GM12878 (cell line): Measurements from ENCODE around the gene TTC9C. TPM values are rescaled to one million over a fixed set of nuclear protein-coding genes. Genes with fewer than 3 reads are reported as not detected.

Experiments
- ATAC-seq: fragments of 200-7000 bp; cut with Tn5 transposase; 3 replicates; pipeline ENCODE4 v1.9.1; 2020; ENCODE audit warnings: mild to moderate bottlenecking, moderate library complexity
- BruUV-seq: library from RNA; stranded (reverse); fragments of 400-500 nt; replicated peaks from 2 replicates; lab custom pipeline; 2021; lab: Mats Ljungman, UMichigan
- CTCF ChIA-PET: fragments of 300-600 bp; sonication (Branson Sonifier 250); formaldehyde crosslinking; extraction: SDS; loops from one replicate; lab custom pipeline; 2021; ENCODE audit warnings: inconsistent platforms; lab: Yijun Ruan, JAX
- POLR2A ChIA-PET: fragments of 350-600 bp; formaldehyde crosslinking; extraction: SDS; loops from one replicate; lab custom pipeline; 2021; ENCODE audit warnings: inconsistent platforms; lab: Charles Lee
- RAD21 ChIA-PET: fragments of 300-600 bp; sonication (Branson Sonifier 250); formaldehyde crosslinking; loops from one replicate; lab custom pipeline; 2023; ENCODE audit warnings: antibody characterized with exemption; ENCODE audit not compliant: unreplicated experiment; lab: Charles Lee
- SMC1A ChIA-PET: fragments of 300-600 bp; sonication (Branson Sonifier 250); formaldehyde crosslinking; loops from one replicate; lab custom pipeline; 2023; ENCODE audit not compliant: unreplicated experiment, uncharacterized antibody; lab: Charles Lee
- DNase-seq: peaks from one replicate; pipeline ENCODE4 v3.0.0-alpha.2; 2011; ENCODE audit warnings: low read depth, low spot score
- FAIRE-seq: peaks from 3 replicates; lab custom pipeline; 2011; peaks lifted over from hg19 to GRCh38; lab: Jason Lieb, UNC
- H2AFZ ChIP-seq: 2 replicates; pipeline ENCODE4 v1.6.0; 2011; ENCODE audit warnings: low read depth, low read length, control low read depth; ENCODE audit not compliant: control insufficient read depth
- H3K27ac ChIP-seq: 2 replicates; pipeline ENCODE4 v1.5.1; 2011; ENCODE audit warnings: control low read depth; ENCODE audit not compliant: control insufficient read depth, insufficient read depth
- H3K27me3 ChIP-seq, 2 experiments: replicated peaks in 1 of 2; 2 replicates each; pipeline versions ENCODE4 v1.6.0 to v1.6.1; 2011; ENCODE audit warnings: low read length in 1 of 2; ENCODE audit not compliant: control insufficient read depth in 2 of 2, insufficient read depth in 2 of 2
- H3K36me3 ChIP-seq, 2 experiments: 2 replicates each; pipeline ENCODE4 v1.5.1; 2011; ENCODE audit warnings: low read length in 1 of 2; ENCODE audit not compliant: control insufficient read depth in 2 of 2, insufficient read depth in 2 of 2
- H3K4me1 ChIP-seq: 2 replicates; pipeline ENCODE4 v1.6.1; 2011; ENCODE audit warnings: mild to moderate bottlenecking, low read length, moderate library complexity, mixed read lengths; ENCODE audit not compliant: control insufficient read depth, insufficient read depth
- H3K4me2 ChIP-seq: 2 replicates; pipeline ENCODE4 v1.6.0; 2011; ENCODE audit warnings: control low read depth; ENCODE audit not compliant: control insufficient read depth, insufficient read depth
- H3K4me3 ChIP-seq: fragments of 200-600 bp; sonication (generic); 2 replicates; pipeline ENCODE4 v1.5.1; 2016
- H3K79me2 ChIP-seq: 2 replicates; pipeline ENCODE4 v1.6.0; 2011; ENCODE audit warnings: low read length; ENCODE audit not compliant: control insufficient read depth, insufficient read depth
- H3K9ac ChIP-seq: 2 replicates; pipeline ENCODE4 v1.8.0; 2011; ENCODE audit warnings: low read length, control low read depth, mixed read lengths; ENCODE audit not compliant: control insufficient read depth, insufficient read depth
- H3K9me3 ChIP-seq: replicated peaks from 3 replicates; pipeline ENCODE4 v1.5.1; 2011; ENCODE audit warnings: mild to moderate bottlenecking, low read length; ENCODE audit not compliant: control insufficient read depth, insufficient read depth
- H4K20me1 ChIP-seq: 2 replicates; pipeline ENCODE4 v1.6.0; 2011; ENCODE audit not compliant: control insufficient read depth, insufficient read depth
- ATF3 ChIP-seq: IDR thresholded peaks from 2 replicates; pipeline ENCODE4 v1.6.1; 2011; ENCODE audit warnings: low read depth, mild to moderate bottlenecking, low read length, moderate library complexity, borderline replicate concordance; ENCODE audit errors: extremely low read depth
- CBFB ChIP-seq: IDR thresholded peaks from 2 replicates; pipeline ENCODE4 v1.6.1; 2016; ENCODE audit warnings: antibody characterized with exemption, low read depth
- IRF5 ChIP-seq: fragments of 450-650 bp; IDR thresholded peaks from 2 replicates; pipeline ENCODE4 v1.6.1; 2017; ENCODE audit warnings: borderline replicate concordance
- NRF1 ChIP-seq: conservative IDR thresholded peaks from 2 replicates; pipeline ENCODE4 v1.6.1; 2011; ENCODE audit warnings: mild to moderate bottlenecking, low read depth, low read length, improper control_type of control experiment
- SREBF2 ChIP-seq: IDR thresholded peaks from 2 replicates; pipeline ENCODE4 v1.6.1; 2012; ENCODE audit warnings: mild to moderate bottlenecking, low read length
- TCF3 ChIP-seq: IDR thresholded peaks from 2 replicates; pipeline ENCODE4 v1.6.1; 2012; ENCODE audit warnings: low read depth, mild to moderate bottlenecking, low read length, borderline replicate concordance; ENCODE audit not compliant: insufficient read depth
- WGBS: methylation state at CpG from one replicate; pipeline ENCODE4 v1.1.6; 2016; ENCODE audit warnings: low lambda C conversion rate; ENCODE audit not compliant: insufficient replicate concordance, insufficient coverage; ENCODE audit errors: missing lambda C conversion rate; 5-methylcytosine and 5-hydroxymethylcytosine counted together
- in situ Hi-C: fragments of 300-500 bp; cut with MboI; formaldehyde crosslinking; loops from 9 replicates; pipeline ENCODE4 v1.14.3; 2018; ENCODE audit warnings: mixed read lengths
- intact Hi-C: fragments of 100-400 bp; cut with micrococcal nuclease; formaldehyde crosslinking; loops from one replicate; pipeline ENCODE4 v1.14.2; 2022; ENCODE audit not compliant: unreplicated experiment
- polyA plus RNA-seq, 11 experiments: library from polyadenylated mRNA; depleted of rRNA in 4 of 11; unstranded in 6 of 11; stranded (reverse) in 5 of 11; fragments of >200 nt; fragmentation: Nextera tagmentation in 4 of 11; fragmentation: Illumina TruSeq in 1 of 11; extraction: Ambion mirVana in 4 of 11; extraction: Trizol in 1 of 11; gene quantifications; 1 replicate in 1 of 11; 2 replicates in 10 of 11; pipeline versions ENCODE4 v1.2.1 to v1.2.3, GENCODE V29; 2011 to 2016; ENCODE audit warnings: inconsistent platforms in 2 of 11, missing spikeins in 2 of 11, low read depth in 1 of 11
- total RNA-seq, 4 experiments: library from RNA; depleted of rRNA in 3 of 4; stranded (reverse); fragments of >200 nt in 3 of 4; fragmentation: Illumina TruSeq in 1 of 4; extraction: Trizol in 1 of 4; gene quantifications; 2 replicates each; pipeline versions ENCODE4 v1.2.1 to v1.2.3, GENCODE V29; 2013 to 2021
- TF ChIP-seq, protein P1 (sequence below): IDR thresholded peaks from 2 replicates; pipeline ENCODE4 v1.6.1; 2011; ENCODE audit warnings: borderline replicate concordance, low read depth, mild to moderate bottlenecking, moderate library complexity, low read length; ENCODE audit not compliant: insufficient read depth, poor library complexity, severe bottlenecking

Gene TTC9C
- total and polyA plus RNA-seq, 10 of the 15 experiments (the other 5 are each of a cell fraction or from before 2014, with no cell fraction given): 42.0 to 72.3 (median 50.4) TPM

DNA sequence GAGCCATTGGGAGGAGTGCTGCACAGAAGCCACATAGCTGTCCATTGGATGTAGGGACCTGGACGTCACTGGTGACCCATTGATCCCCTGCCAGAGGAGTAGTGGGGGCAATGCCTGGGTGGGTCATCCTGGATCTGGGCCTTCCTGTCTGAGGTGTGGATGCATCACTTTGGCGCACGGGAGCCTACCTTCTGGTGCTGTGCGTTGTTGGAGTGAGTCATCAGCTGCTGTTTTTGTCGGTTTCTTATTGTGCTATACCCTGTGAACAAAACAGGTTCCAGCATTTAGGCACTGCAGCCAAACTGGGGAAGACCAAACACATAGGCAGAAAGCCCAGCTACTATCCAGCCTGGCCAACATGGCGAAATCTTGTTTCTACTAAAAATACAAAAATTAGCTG is 46.1 kb downstream of the TTC9C start (continued):
- TF ChIP-seq IRF5: no peak
- TF ChIP-seq ATF3: no peak
- TF ChIP-seq NRF1: no peak
- TF ChIP-seq CBFB: no peak
- no peak for TF ChIP-seq TCF3
- TF ChIP-seq, all 136 proteins: peak for 0

- SMC1A ChIA-PET: interaction anchor here (1.2 to 1.8 kb wide), 3 partner anchors 9 to 106 kb away, joined by 3 to 6 read pairs (median 3); no protein-coding TSS in a partner anchor
These were observed 47.4 kb downstream of the TTC9C start for GRCh38 chr11:62775646-62776045.

More at GRCh38 chr11:62775646-62776045, 47.4 kb downstream of the TTC9C start:
- H3K4me2 ChIP-seq: no peak overlapping the region
- no peaks in the 10 kb centered on the region for H3K27me3 ChIP-seq
- H3K9me3 ChIP-seq: no peaks in the 10 kb centered on the region
- ATAC-seq: no peak
- peaks cover 8% of the 10 kb centered on the region for H3K4me1 ChIP-seq
- RAD21 ChIA-PET: interaction anchor here (0.6 to 0.9 kb wide), 2 partner anchors 11 to 110 kb away, joined by 3 to 4 read pairs; partner anchors contain the start of genes C11orf98, CSKMT and TMEM179B
- no peak overlapping the region for H2AFZ ChIP-seq
- WGBS: 92% methylated on average over 17 of the region's 17 CpGs
- POLR2A ChIA-PET: interaction anchor here (1.0 to 1.6 kb wide), 3 partner anchors 11 to 22 kb away, joined by 3 to 7 read pairs (median 3); partner anchors contain the start of gene ZBTB3
- peaks cover 12% of the 10 kb centered on the region for H3K79me2 ChIP-seq
- intact Hi-C loops (no loop called here), in situ Hi-C loops (no loop called here)
- H3K36me3 ChIP-seq: peaks cover 4 to 13% of the 10 kb centered on the region in 2 experiments; a peak in 2 of 4 replicates
- BruUV-seq: no TSS peak
- FAIRE-seq: no peak
- TF ChIP-seq SREBF2: no peak
- TF ChIP-seq, protein P1, sequence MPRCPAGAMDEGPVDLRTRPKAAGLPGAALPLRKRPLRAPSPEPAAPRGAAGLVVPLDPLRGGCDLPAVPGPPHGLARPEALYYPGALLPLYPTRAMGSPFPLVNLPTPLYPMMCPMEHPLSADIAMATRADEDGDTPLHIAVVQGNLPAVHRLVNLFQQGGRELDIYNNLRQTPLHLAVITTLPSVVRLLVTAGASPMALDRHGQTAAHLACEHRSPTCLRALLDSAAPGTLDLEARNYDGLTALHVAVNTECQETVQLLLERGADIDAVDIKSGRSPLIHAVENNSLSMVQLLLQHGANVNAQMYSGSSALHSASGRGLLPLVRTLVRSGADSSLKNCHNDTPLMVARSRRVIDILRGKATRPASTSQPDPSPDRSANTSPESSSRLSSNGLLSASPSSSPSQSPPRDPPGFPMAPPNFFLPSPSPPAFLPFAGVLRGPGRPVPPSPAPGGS: peak; percentile 18
- DNase-seq: no peak
- no peak overlapping the region for H3K4me3 ChIP-seq
- no peaks in the 10 kb centered on the region for H4K20me1 ChIP-seq
- no peak overlapping the region for H3K27ac ChIP-seq
- H3K9ac ChIP-seq: no peak overlapping the region
- CTCF ChIA-PET: interaction anchor here (1.3 to 9.6 kb wide), 3 partner anchors 11 to 101 kb away, joined by 3 to 85 read pairs (median 5); partner anchors contain the start of gene TMEM179B
